ENCODE measurements around the gene TSGA10IP.

TSGA10IP gene

DNA sequence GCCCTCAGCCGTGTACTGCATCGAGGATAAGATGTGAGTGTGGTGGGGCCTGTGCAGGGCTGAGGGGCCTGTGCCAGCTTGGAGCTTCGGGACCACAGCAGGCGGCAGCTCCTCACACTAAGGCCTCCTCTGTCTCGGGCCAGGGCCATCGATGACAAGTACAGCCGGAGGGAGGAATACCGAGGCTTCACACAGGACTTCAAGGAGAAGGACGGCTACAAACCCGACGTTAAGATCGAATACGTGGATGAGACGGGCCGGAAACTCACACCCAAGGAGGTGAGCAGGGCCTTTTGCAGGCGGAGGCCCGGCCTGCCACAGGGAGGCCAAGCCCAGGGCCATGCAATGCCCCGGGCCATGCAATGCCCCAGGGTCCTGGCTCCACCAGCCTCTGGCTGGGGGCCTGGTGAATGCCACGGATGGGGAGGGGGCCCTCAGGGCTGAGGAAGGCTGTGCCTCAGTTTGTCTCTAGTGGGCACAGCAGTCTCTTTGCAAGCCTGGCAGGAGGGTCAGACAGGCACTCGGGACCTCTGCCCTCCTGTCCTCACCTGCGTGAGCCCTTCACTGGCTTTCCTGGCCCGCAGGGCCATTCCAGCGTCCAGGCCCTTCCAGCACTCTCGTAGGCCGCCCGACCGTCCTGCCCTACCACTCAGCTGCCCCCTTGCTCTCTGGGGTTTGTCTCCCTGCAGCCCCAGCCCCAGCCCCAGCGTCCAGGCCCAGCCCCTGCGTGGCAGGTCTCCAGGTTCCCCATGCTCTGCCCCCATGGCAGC is 32.5 kb downstream of the TSGA10IP start:
- no peak for DNase-seq

- DNase-seq: no peak
Observed at GRCh38 chr11:65978391-65979238, 33.3 kb downstream of the TSGA10IP start.

- DNase-seq: no peak
Observed at GRCh38 chr11:65979261-65979759, 34.0 kb downstream of the TSGA10IP start.

DNA sequence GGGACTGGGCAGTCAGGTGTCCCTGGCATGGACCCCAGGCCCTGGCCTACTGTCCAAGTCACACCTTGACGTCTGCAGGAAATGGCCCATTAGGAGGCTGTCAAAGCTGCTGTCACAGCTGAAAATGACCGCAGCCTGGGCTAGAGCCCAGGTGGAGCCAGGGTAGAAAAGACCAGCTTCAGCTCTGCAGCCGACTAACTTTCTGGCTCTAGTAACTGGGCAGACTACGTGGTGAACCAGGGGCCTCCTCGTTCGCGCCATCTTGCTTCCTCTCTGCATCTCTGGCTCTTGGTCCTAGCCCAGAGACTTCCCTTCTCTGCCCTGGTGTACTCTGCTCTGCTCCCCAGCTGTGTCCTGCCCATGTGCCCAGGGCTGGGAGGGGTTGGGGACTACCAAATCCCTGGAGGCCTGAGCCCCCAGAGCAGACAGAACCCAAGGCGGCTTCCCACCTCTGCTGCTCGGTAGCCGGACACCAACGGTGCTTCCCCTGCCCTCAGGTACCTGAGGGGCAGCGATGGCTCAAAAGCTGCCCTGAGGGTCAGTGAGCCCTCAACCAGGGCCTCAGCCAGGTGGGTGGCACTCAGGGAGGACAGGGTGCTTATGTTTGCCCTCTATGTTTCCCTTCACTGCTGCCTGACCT is 35.9 kb downstream of the TSGA10IP start:
- no peak for DNase-seq

- DNase-seq: no peak
Observed at GRCh38 chr11:65981972-65982823, 36.9 kb downstream of the TSGA10IP start.

DNA sequence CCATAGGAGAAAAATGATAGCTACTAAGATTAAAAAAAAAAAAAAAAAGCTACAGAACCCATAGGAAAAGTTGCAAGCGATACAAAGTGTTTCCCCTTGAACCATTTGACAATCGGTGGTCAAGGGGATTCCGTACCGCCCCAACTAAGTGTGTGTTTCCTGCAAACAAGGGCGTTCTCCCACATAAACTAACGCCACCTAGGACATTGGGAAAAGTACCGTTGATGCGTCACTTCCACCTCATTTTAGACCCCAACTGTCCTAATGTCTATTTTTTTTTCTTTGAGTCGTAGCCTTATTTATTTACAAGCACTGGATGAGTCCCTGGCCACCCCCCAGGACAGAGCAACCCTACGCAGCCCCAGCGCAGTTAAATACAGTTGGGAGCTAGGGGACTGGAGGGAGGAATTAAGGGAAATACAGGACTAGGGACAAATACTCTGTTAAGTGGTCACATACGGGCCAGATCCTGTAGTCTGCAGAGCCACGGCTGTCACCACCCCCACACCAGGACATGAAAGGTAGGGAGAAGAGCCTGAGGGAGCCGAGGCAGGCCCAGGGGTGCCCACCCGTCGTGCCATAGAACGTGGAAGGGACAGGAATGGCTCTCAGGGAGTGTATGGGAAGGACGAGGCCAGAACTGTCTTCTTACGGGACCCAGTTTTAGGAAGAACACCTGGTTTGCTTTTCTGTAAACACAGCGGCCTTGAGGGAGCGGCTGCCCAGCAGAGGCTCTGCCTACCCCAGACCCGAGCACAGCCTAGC is 37.7 kb downstream of the TSGA10IP start:
- DNase-seq: no peak

GRCh38 chr11:65983589-65983987 is 38.3 kb downstream of the TSGA10IP start:
- DNase-seq: no peak

- no peak for DNase-seq
Observed at GRCh38 chr11:65987336-65987735, 42.1 kb downstream of the TSGA10IP start.

DNA sequence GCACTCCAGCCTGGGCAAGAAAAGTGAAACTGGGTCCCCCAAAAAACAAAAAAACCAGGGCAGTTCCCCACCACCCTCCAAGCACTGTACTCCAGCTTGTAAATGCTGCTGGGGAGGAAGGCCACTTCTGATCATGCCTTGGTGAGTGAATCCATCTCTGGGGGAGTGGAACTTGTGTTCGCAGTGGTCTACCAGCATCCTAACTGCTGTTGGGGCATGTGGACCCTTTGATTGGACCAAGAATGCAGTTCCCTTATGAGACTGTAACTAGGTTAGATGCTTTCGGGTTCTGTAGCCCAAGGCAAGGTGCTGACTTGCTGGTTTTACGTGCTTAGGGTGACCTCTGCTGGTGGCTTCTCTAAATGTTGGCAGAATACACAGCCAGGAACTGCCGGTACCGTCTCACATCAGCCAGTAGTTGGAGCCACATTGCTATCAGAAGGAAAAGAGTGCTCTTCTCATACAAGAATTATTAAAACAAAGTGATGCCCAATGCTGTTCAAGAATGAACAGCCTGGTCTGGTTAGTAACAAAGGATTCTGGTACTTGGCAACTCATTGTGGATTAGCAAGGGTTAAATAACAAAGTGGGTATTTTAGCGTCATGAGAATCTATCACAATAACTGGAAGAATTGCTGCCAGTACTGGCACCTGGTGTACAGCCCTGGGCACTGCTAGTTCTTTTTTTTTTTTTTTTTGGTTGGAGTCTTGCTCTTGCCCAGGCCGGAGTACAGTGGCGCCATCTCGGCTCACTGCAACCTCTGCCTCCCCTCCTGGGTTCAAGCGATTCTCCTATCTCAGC is 43.7 kb downstream of the TSGA10IP start:
- peak; percentile 96 for DNase-seq

GRCh38 chr11:65992056-65992455 is 46.8 kb downstream of the TSGA10IP start:
- no peak for DNase-seq

DNA sequence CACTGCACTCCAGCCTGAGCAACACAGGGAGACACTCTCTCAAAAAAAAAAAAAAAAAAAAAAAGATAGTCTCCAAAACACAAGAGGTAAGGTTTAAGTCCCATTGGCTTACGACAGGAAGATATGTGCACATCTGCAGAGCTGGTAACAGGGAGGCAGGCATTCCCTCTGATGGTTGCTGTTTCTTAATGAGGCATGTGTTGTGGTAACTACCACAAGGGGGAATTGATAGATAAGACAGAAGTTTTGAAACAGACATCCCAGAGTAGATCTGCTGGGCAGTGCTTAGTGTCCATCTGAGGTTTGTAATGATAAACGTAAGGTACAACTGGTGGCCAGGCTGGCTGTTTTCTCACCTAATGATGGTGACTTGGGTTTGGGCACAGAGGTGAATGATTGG is 52.0 kb downstream of the TSGA10IP start:
- DNase-seq: no peak

DNA sequence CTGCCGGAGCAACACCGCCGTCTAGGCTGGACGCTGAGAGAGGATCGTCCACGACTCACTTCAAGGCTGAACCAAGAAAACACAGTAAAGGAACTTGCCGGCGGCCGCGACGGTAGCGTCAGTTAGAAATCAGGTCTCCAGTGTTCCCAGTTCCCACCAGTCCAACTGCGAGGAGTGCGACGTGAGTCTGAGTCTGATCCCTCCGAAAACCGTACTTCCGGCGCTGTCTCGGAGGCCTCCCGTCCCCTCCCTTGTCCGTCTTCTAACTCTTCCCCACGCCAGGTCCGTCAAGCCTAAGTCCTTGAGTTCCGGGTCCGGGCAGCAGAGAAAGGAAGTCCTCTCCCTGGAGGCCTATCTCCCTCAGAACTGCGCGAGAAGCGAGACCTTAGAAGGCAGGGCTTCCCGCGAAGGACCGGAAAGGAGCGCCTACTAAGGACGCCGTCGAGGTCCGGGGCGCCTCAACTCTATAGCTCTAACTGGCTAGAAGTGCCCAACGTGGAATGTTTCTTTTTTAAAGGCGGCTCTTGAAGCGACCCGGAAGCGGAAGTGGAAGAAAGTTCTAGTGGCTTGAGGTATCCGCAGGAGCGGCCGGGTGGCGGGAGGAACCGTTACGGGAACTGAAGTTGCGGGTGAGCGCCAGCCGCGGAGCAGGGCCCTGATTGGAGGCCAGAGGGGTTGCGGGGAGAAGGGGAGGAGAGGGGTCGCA is 56.8 kb downstream of the TSGA10IP start, which contains the start of the genes BANF1 and EIF1AD:
TSS of gene BANF1 (plus strand) at position 562 of the 706 bp plus-strand sequence. CDS start 748 bp downstream, outside the sequence.
TSS of gene EIF1AD (minus strand) at position 216 of the 706 bp plus-strand sequence. CDS start 1,768 bp downstream, outside the sequence.
- peak; percentile 97 for DNase-seq

GRCh38 chr11:66002648-66003225 is 57.5 kb downstream of the TSGA10IP start:
- DNase-seq: no peak

- DNase-seq: no peak
Observed at GRCh38 chr11:66003291-66003690, 58.0 kb downstream of the TSGA10IP start.

DNA sequence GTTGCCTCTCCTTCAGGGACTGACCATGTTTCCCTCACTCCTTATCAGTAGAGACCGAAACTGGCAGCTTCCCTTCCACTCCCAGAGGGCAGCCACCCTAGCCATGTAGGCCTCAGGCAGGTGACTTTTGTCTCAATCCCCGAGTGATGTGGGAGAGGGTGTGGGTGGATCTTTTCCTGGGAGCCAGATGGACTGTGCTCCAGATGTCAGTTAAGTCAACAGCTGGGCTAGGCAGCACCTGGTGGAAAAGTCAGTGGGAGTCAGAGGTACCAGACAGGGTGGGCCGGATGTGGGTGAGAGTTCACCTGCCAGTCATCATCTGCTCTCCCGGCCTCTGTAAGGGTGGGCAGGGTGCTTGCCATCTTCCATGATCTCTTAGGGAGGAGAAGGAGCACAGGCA is 58.9 kb downstream of the TSGA10IP start:
- DNase-seq: no peak

- DNase-seq: no peak
Observed at GRCh38 chr11:66006134-66006890, 61.0 kb downstream of the TSGA10IP start.

GRCh38 chr11:66006891-66007176 is 61.6 kb downstream of the TSGA10IP start:
- no peak for DNase-seq

- no peak for DNase-seq
Observed at GRCh38 chr11:66007201-66007634, 61.9 kb downstream of the TSGA10IP start.

DNA sequence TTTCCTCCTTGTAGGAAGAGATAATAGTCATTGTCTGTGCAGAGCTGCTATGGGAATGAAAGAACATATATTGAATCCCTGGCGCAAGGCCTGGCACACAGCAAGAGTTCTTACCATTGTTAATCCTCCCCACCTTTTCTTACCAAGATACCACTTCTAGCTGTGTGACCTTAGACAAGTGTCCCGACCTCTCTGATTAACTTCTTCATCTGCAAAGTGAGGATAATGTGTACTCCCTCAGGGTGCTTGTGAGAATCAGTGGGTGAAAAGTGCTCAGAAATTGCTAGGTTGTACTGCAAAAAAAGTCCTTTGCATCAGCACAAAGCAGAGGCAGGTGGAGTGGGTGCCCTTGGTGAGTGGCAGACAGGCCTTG is 62.8 kb downstream of the TSGA10IP start:
- DNase-seq: no peak
